Measurements from ENCODE around the gene EPHB4. TPM values are rescaled to one million over a fixed set of nuclear protein-coding genes. Genes with fewer than 3 reads are reported as not detected.

EPHB4 gene
- total and polyA plus RNA-seq, 2 of the 8 experiments (the other 6 are each of a cell fraction or from before 2014, with no cell fraction given): 85.0 to 113 TPM

GRCh38 chr7:100808354-100808875 lies 18.9 kb downstream of the EPHB4 start (continued):
- TF ChIP-seq CHD7 (IDR thresholded peaks at IDR 0.05; ENCODE audit: insufficient replicate concordance, low read length): no peak
- no peak for TF ChIP-seq SIX5 (IDR thresholded peaks at IDR 0.05; ENCODE audit: low read depth, low read length)

Data from H1 (cell line).